ENCODE measurements around the gene PEX11B.

Gene PEX11B

GRCh38 chr1:145868232-145868631 lies 50.3 kb downstream of the PEX11B start:
- DNase-seq = no peak

GRCh38 chr1:145863282-145864018 lies 55.1 kb downstream of the PEX11B start:
- no peak for DNase-seq

Measured in inflammatory macrophage treated with lipopolysaccharide for 4 hours (primary cell).